Breast epithelium (tissue), 3 donors: ENCODE measurements around the gene HNRNPUL1.

Experiments used
- CTCF ChIP-seq, 3 donors: fragments of 450-650 bp; IDR thresholded peaks; one replicate each; pipeline ENCODE4 v1.5.1; 2016 to 2017; ENCODE audit warnings: antibody characterized with exemption in 3 of 3, mild to moderate bottlenecking in 3 of 3, moderate library complexity in 3 of 3
- POLR2A ChIP-seq: fragments of 450-650 bp; IDR thresholded peaks from one replicate; pipeline ENCODE4 v1.6.1; 2016; ENCODE audit warnings: antibody characterized with exemption, mild to moderate bottlenecking, moderate library complexity

- TF ChIP-seq POLR2A (no peak), CTCF (IDR thresholded peaks at IDR 0.05) (no peak)
Measured at GRCh38 chr19:41273076-41273475, 8.9 kb downstream of the HNRNPUL1 start.
